Measurements from ENCODE around the gene OIP5.

Gene OIP5

DNA sequence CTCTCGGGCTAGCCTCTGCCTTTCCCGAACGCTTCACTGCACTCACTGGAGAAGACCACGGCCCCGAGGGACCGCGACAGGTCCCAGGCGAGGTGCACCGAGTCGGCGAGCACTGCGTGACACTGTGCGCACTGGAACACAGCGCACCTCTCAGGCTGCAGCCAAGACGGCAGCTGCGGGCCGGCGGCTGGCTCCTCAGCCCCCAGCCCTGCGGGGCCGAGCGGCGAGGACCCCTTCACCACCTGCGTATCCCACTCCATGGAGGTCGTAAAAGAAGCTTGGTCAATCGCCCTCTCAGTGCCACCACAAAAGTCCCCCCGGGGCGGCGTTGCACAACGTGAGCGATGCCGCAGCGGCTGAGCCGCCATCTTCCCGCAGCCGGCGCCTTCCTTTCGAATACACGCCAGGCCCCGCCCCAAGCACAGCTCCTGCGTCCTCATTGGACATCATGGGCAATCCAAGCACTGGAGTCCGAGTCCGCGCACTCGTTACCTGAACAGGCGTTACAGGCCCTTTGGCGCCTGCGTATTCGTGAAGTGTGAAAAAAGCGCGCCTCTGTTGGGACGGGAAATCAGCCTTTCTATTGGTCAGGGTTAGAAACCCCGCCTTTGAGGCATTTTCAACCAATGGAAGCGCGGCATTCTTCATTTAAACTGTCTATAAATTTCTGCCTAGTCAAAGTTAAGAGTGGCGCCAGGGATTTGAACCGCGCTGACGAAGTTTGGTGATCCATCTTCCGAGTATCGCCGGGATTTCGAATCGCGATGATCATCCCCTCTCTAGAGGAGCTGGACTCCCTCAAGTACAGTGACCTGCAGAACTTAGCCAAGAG, at the start of gene OIP5, which contains the start of gene NUSAP1:
OIP5 (minus strand) TSS at position 398 of the 832 bp plus-strand sequence; CDS start at position 368, 30 bp downstream.
NUSAP1 (plus strand) TSS at position 688 of the 832 bp plus-strand sequence; CDS start at position 765, 77 bp downstream.
- peak; percentile 97 for ATAC-seq
- TF ChIP-seq OSR1 (CRISPR knock-in tag; IDR thresholded peaks at IDR 0.05) (no peak), GLIS3 (CRISPR knock-in tag; IDR thresholded peaks at IDR 0.05) (no peak), ZNF8 (CRISPR knock-in tag; IDR thresholded peaks at IDR 0.05) (no peak), TOX (CRISPR knock-in tag; IDR thresholded peaks at IDR 0.05; ENCODE audit: borderline replicate concordance) (no peak), ZFP3 (CRISPR knock-in tag; IDR thresholded peaks at IDR 0.05) (no peak), ZNF70 (CRISPR knock-in tag; IDR thresholded peaks at IDR 0.05) (no peak), SNAI2 (CRISPR knock-in tag; IDR thresholded peaks at IDR 0.05) (no peak), RARB (CRISPR knock-in tag; IDR thresholded peaks at IDR 0.05) (no peak), BACH2 (CRISPR knock-in tag; IDR thresholded peaks at IDR 0.05; ENCODE audit: borderline replicate concordance) (no peak), ZNF565 (CRISPR knock-in tag; conservative IDR thresholded peaks at IDR 0.05; ENCODE audit: low read depth) (no peak), ESRRG (CRISPR knock-in tag; IDR thresholded peaks at IDR 0.05) (no peak)
- TF ChIP-seq, protein P1, sequence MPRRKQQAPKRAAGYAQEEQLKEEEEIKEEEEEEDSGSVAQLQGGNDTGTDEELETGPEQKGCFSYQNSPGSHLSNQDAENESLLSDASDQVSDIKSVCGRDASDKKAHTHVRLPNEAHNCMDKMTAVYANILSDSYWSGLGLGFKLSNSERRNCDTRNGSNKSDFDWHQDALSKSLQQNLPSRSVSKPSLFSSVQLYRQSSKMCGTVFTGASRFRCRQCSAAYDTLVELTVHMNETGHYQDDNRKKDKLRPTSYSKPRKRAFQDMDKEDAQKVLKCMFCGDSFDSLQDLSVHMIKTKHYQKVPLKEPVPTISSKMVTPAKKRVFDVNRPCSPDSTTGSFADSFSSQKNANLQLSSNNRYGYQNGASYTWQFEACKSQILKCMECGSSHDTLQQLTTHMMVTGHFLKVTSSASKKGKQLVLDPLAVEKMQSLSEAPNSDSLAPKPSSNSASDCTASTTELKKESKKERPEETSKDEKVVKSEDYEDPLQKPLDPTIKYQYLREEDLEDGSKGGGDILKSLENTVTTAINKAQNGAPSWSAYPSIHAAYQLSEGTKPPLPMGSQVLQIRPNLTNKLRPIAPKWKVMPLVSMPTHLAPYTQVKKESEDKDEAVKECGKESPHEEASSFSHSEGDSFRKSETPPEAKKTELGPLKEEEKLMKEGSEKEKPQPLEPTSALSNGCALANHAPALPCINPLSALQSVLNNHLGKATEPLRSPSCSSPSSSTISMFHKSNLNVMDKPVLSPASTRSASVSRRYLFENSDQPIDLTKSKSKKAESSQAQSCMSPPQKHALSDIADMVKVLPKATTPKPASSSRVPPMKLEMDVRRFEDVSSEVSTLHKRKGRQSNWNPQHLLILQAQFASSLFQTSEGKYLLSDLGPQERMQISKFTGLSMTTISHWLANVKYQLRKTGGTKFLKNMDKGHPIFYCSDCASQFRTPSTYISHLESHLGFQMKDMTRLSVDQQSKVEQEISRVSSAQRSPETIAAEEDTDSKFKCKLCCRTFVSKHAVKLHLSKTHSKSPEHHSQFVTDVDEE (CRISPR knock-in tag; IDR thresholded peaks at IDR 0.05): no peak

DNA sequence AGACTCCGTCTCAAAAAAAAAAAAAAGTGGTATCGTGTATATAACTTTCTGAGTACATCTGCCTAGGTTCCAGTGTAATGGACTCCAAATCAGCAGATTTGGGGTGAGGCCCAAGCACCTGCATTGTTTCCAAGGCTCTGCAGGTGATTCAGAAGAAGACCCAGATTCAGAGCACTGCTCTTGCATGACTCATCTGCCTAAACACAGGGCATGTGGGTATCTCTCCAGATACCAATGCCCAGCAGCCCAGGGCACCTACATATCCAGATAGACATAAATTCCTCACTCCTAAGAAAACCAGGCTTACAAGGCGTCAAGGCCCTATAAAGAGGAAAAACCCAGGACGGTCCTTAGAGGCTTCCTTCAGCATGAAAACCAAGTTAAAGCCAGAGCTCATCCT, 45.6 kb upstream of the OIP5 start:
- TF ChIP-seq, protein P2, sequence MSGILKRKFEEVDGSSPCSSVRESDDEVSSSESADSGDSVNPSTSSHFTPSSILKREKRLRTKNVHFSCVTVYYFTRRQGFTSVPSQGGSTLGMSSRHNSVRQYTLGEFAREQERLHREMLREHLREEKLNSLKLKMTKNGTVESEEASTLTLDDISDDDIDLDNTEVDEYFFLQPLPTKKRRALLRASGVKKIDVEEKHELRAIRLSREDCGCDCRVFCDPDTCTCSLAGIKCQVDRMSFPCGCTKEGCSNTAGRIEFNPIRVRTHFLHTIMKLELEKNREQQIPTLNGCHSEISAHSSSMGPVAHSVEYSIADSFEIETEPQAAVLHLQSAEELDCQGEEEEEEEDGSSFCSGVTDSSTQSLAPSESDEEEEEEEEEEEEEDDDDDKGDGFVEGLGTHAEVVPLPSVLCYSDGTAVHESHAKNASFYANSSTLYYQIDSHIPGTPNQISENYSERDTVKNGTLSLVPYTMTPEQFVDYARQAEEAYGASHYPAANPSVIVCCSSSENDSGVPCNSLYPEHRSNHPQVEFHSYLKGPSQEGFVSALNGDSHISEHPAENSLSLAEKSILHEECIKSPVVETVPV (CRISPR knock-in tag; IDR thresholded peaks at IDR 0.05): no peak
- TF ChIP-seq, protein P1 (CRISPR knock-in tag; IDR thresholded peaks at IDR 0.05): no peak
- TF ChIP-seq ISL1 (CRISPR knock-in tag; IDR thresholded peaks at IDR 0.05) (no peak), SNAI2 (CRISPR knock-in tag; IDR thresholded peaks at IDR 0.05) (no peak), ZNF565 (CRISPR knock-in tag; conservative IDR thresholded peaks at IDR 0.05; ENCODE audit: low read depth) (no peak), ZNF8 (CRISPR knock-in tag; IDR thresholded peaks at IDR 0.05) (no peak), ESRRG (CRISPR knock-in tag; IDR thresholded peaks at IDR 0.05) (no peak), OSR1 (CRISPR knock-in tag; IDR thresholded peaks at IDR 0.05) (no peak)
- TF ChIP-seq, protein P3, sequence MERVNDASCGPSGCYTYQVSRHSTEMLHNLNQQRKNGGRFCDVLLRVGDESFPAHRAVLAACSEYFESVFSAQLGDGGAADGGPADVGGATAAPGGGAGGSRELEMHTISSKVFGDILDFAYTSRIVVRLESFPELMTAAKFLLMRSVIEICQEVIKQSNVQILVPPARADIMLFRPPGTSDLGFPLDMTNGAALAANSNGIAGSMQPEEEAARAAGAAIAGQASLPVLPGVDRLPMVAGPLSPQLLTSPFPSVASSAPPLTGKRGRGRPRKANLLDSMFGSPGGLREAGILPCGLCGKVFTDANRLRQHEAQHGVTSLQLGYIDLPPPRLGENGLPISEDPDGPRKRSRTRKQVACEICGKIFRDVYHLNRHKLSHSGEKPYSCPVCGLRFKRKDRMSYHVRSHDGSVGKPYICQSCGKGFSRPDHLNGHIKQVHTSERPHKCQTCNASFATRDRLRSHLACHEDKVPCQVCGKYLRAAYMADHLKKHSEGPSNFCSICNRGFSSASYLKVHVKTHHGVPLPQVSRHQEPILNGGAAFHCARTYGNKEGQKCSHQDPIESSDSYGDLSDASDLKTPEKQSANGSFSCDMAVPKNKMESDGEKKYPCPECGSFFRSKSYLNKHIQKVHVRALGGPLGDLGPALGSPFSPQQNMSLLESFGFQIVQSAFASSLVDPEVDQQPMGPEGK (CRISPR knock-in tag; IDR thresholded peaks at IDR 0.05; ENCODE audit: borderline replicate concordance): no peak
- no peak for ATAC-seq

DNA sequence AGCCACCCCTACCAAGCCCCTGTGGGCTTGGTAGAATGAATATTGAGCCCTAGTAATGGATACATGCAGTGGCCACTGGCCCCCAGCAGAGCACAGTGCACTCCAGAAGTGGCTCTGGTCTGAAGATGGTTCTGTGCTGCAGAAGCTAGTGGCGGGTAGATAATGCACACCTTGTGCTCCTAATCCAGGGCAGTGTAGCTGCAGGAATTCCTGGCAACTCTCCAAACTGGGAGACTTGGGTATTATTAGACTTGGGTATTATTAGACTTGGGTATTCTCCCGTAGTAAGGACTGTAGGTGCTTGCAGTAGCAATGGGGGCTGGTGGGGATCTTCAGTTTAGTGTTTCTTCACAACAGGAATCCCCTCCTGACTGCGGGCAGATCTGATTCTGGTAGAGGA, 35.0 kb upstream of the OIP5 start:
- ATAC-seq: no peak
- TF ChIP-seq, protein P3 (CRISPR knock-in tag; IDR thresholded peaks at IDR 0.05; ENCODE audit: borderline replicate concordance): no peak
- no peak for TF ChIP-seq ZNF70 (CRISPR knock-in tag; IDR thresholded peaks at IDR 0.05)
- no peak for TF ChIP-seq RARB (CRISPR knock-in tag; IDR thresholded peaks at IDR 0.05)
- TF ChIP-seq POU6F1 (CRISPR knock-in tag; IDR thresholded peaks at IDR 0.05; ENCODE audit: borderline replicate concordance, low read depth): no peak
- no peak for TF ChIP-seq OSR1 (CRISPR knock-in tag; IDR thresholded peaks at IDR 0.05)
- no peak for TF ChIP-seq ZC3H10 (CRISPR knock-in tag; IDR thresholded peaks at IDR 0.05)
- no peak for TF ChIP-seq ISL1 (CRISPR knock-in tag; IDR thresholded peaks at IDR 0.05)
- no peak for TF ChIP-seq ARNTL (CRISPR knock-in tag; IDR thresholded peaks at IDR 0.05; ENCODE audit: borderline replicate concordance, low read depth)
- TF ChIP-seq CSDC2 (CRISPR knock-in tag; IDR thresholded peaks at IDR 0.05): no peak
- TF ChIP-seq, protein P1 (CRISPR knock-in tag; IDR thresholded peaks at IDR 0.05): no peak
- no peak for TF ChIP-seq TOX (CRISPR knock-in tag; IDR thresholded peaks at IDR 0.05; ENCODE audit: borderline replicate concordance)

Data from SK-N-SH treated with all-trans-retinoic acid at 6 μM for 48 hours (cell line).